K562 (cell line): ENCODE measurements around the gene CSRNP3. TPM values are rescaled to one million over a fixed set of nuclear protein-coding genes. Genes with fewer than 3 reads are reported as not detected.

Experiments
- ATAC-seq: fragments of 200-7000 bp; cut with Tn5 transposase; 3 replicates; pipeline ENCODE4 v1.9.1; 2020; ENCODE audit warnings: moderate library complexity
- BruUV-seq: library from RNA; stranded (reverse); fragments of 400-500 nt; replicated peaks from 2 replicates; lab custom pipeline; 2021; lab: Mats Ljungman, UMichigan
- CTCF ChIA-PET: fragments of 300-600 bp; formaldehyde crosslinking; extraction: SDS; loops from one replicate; lab custom pipeline; 2021; ENCODE audit warnings: low intra/inter-chr PET ratio; lab: Yijun Ruan, JAX
- POLR2A ChIA-PET: fragments of 300-600, 350-650 bp; sonication (Branson Sonifier 250); formaldehyde crosslinking; extraction: SDS; loops from one replicate; lab custom pipeline; 2021; ENCODE audit warnings: antibody characterized with exemption, inconsistent platforms; lab: Yijun Ruan, JAX
- DNase-seq, 4 experiments: peaks; one replicate each; pipeline versions ENCODE4 v3.0.0 to v3.0.0-alpha.2; 2011 to 2018; ENCODE audit warnings: low spot score in 3 of 4, mixed read lengths in 3 of 4; ENCODE audit errors: extremely low read depth in 1 of 4
- FAIRE-seq: peaks from 2 replicates; lab custom pipeline; 2011; peaks lifted over from hg19 to GRCh38; lab: Jason Lieb, UNC
- H2AFZ ChIP-seq: 2 replicates; pipeline ENCODE4 v1.6.0; 2011; ENCODE audit warnings: low read depth, low read length, control low read depth, inconsistent platforms
- H3K27ac ChIP-seq: fragments of 200-600 bp; 3 replicates; pipeline ENCODE4 v1.8.0; 2011; ENCODE audit warnings: low read depth, mild to moderate bottlenecking, control low read depth, inconsistent platforms, low read length, moderate library complexity, mixed read lengths; ENCODE audit errors: extremely low read depth
- H3K27me3 ChIP-seq, 2 experiments: fragments of 300-600 bp in 1 of 2; 2 replicates in 1 of 2; 3 replicates in 1 of 2; pipeline versions ENCODE4 v1.6.0 to v1.8.0; 2011; ENCODE audit warnings: inconsistent platforms in 2 of 2, low read length in 2 of 2, mild to moderate bottlenecking in 1 of 2, mixed read lengths in 1 of 2, moderate library complexity in 1 of 2; ENCODE audit not compliant: control insufficient read depth in 2 of 2, insufficient read depth in 2 of 2
- H3K36me3 ChIP-seq: fragments of 300-600 bp; 3 replicates; pipeline ENCODE4 v1.8.0; 2011; ENCODE audit warnings: mild to moderate bottlenecking, low read length, inconsistent platforms; ENCODE audit not compliant: control insufficient read depth, insufficient read depth
- H3K4me1 ChIP-seq, 2 experiments: fragments of 200-600 bp in 1 of 2; replicated peaks in 1 of 2; 2 replicates in 1 of 2; 3 replicates in 1 of 2; pipeline versions ENCODE4 v1.5.1 to v1.8.0; 2011; ENCODE audit warnings: inconsistent platforms in 2 of 2, low read length in 2 of 2, mild to moderate bottlenecking in 1 of 2, mixed read lengths in 1 of 2, moderate library complexity in 1 of 2; ENCODE audit not compliant: control insufficient read depth in 2 of 2, insufficient read depth in 2 of 2
- H3K4me2 ChIP-seq: 2 replicates; pipeline ENCODE4 v1.6.1; 2011; ENCODE audit warnings: low read length, control low read depth, inconsistent platforms, mixed read lengths; ENCODE audit not compliant: insufficient read depth
- H3K4me3 ChIP-seq: fragments of 200-600 bp; sonication (generic), shearing (Covaris generic); 2 replicates; pipeline ENCODE4 v1.5.1; 2016; ENCODE audit warnings: control low read depth, inconsistent platforms
- H3K79me2 ChIP-seq: fragments of 200-600 bp; 3 replicates; pipeline ENCODE4 v1.8.0; 2011; ENCODE audit warnings: low read length, inconsistent platforms; ENCODE audit not compliant: control insufficient read depth, insufficient read depth
- H3K9ac ChIP-seq, 2 experiments: 2 replicates each; pipeline versions ENCODE4 v1.6.0 to v1.6.1; 2011; ENCODE audit warnings: low read depth in 2 of 2, low read length in 2 of 2, control low read depth in 1 of 2, inconsistent platforms in 1 of 2, mild to moderate bottlenecking in 1 of 2, mixed read lengths in 1 of 2; ENCODE audit not compliant: insufficient read depth in 1 of 2
- H3K9me1 ChIP-seq: one replicate; pipeline ENCODE4 v1.6.0; 2011; ENCODE audit warnings: inconsistent platforms, mild to moderate bottlenecking, low read length, moderate library complexity; ENCODE audit not compliant: control insufficient read depth, insufficient read depth
- H3K9me3 ChIP-seq: replicated peaks from 2 replicates; pipeline ENCODE4 v1.5.1; 2011; ENCODE audit warnings: low read depth, low read length, inconsistent platforms; ENCODE audit not compliant: control insufficient read depth, insufficient read depth
- H4K20me1 ChIP-seq: replicated peaks from 2 replicates; pipeline ENCODE4 v1.6.1; 2011; ENCODE audit warnings: low read length, inconsistent platforms, mixed read lengths; ENCODE audit not compliant: control insufficient read depth, insufficient read depth
- FOXJ2 ChIP-seq: fragments of 200-800 bp; sonication (Bioruptor generic); IDR thresholded peaks from 2 replicates; pipeline ENCODE4 v1.6.1; 2016; ENCODE audit warnings: missing genetic modification characterization, missing compliant biosample characterization
- FOXO4 ChIP-seq: fragments of 450-650 bp; formaldehyde crosslinking; IDR thresholded peaks from 2 replicates; pipeline ENCODE4 v1.4.0; 2020; ENCODE audit warnings: mild to moderate bottlenecking, moderate library complexity
- MXI1 ChIP-seq: IDR thresholded peaks from 2 replicates; pipeline ENCODE4 v1.6.1; 2011; ENCODE audit warnings: low read depth, mild to moderate bottlenecking, improper control_type of control experiment, low read length
- TCF7 ChIP-seq: sonication (generic); IDR thresholded peaks from 2 replicates; pipeline ENCODE4 v1.6.1; 2016; ENCODE audit warnings: antibody characterized with exemption, borderline replicate concordance
- XRCC4 ChIP-seq: IDR thresholded peaks from one replicate; pipeline ENCODE4 v1.6.1; 2011; ENCODE audit not compliant: insufficient read depth, insufficient read length; ENCODE audit errors: extremely low read depth
- ZNF280A ChIP-seq: fragments of 450-650 bp; IDR thresholded peaks from 2 replicates; pipeline ENCODE4 v1.6.1; 2018; ENCODE audit warnings: mild to moderate bottlenecking, low read depth; ENCODE audit not compliant: partially characterized antibody
- ZNF79 ChIP-seq: fragments of 250-450 bp; sonication (Bioruptor Pico); IDR thresholded peaks from 2 replicates; pipeline ENCODE4 v1.4.0; 2020; ENCODE audit warnings: low read depth, mild to moderate bottlenecking, moderate library complexity
- WGBS: fragments of 100-300 bp; shearing (Covaris generic); methylation state at CpG from one replicate; pipeline ENCODE4 v1.1.6; 2016; ENCODE audit warnings: low coverage, mixed read lengths; ENCODE audit not compliant: insufficient coverage; ENCODE audit errors: missing lambda C conversion rate; 5-methylcytosine and 5-hydroxymethylcytosine counted together
- in situ Hi-C: fragments of 300-500 bp; cut with MboI; formaldehyde crosslinking; loops from 4 replicates; pipeline ENCODE4 v1.15.0; 2018; ENCODE audit warnings: inconsistent platforms, mixed read lengths
- intact Hi-C: fragments of 100-400 bp; cut with micrococcal nuclease; formaldehyde crosslinking; loops from 2 replicates; pipeline ENCODE4 v1.14.2; 2022
- polyA plus RNA-seq, 8 experiments: library from polyadenylated mRNA; depleted of rRNA in 4 of 8; stranded (reverse) in 5 of 8; unstranded in 3 of 8; fragments of >200 nt; fragmentation: Nextera tagmentation in 2 of 8; fragmentation: Illumina TruSeq in 1 of 8; extraction: Ambion mirVana in 2 of 8; extraction: Trizol in 1 of 8; gene quantifications; 2 replicates each; pipeline versions ENCODE4 v1.2.1 to v1.2.3, GENCODE V29; 2011 to 2014; ENCODE audit warnings: inconsistent platforms in 1 of 8, missing spikeins in 1 of 8
- total RNA-seq, 7 experiments: library from RNA; depleted of rRNA in 6 of 7; stranded (reverse); fragments of >200 nt in 6 of 7; fragmentation: Illumina TruSeq in 2 of 7; extraction: Trizol in 2 of 7; gene quantifications; 2 replicates each; pipeline versions ENCODE4 v1.2.1 to v1.2.3, GENCODE V29; 2011 to 2021; ENCODE audit warnings: low replicate concordance in 1 of 7

Gene CSRNP3
- total and polyA plus RNA-seq, 9 of the 15 experiments (the other 6 are each of a cell fraction or from before 2014, with no cell fraction given): not detected

- H3K9me3 ChIP-seq: no peaks in the 10 kb centered on the region; the same call in 1 of the 2 replicates
- ChIA-PET CTCF (no interaction called here), POLR2A (no interaction called here)
- H3K36me3 ChIP-seq: no peaks in the 10 kb centered on the region
- H2AFZ ChIP-seq: no peak overlapping the region
- no peaks in the 10 kb centered on the region for H3K4me1 ChIP-seq
- H3K4me3 ChIP-seq: no peak overlapping the region
- DNase-seq (no peak), ATAC-seq (no peak), FAIRE-seq (no peak)
- in situ Hi-C loops: no loop called here
- no peak overlapping the region for H3K9ac ChIP-seq
- H4K20me1 ChIP-seq: no peaks in the 10 kb centered on the region
- 0% methylated on average over 2 of the region's 2 CpGs for WGBS
- H3K4me2 ChIP-seq: no peak overlapping the region
- no peaks in the 10 kb centered on the region for H3K27me3 ChIP-seq
- BruUV-seq: no TSS peak
- H3K79me2 ChIP-seq: no peaks in the 10 kb centered on the region
- H3K9me1 ChIP-seq: no peaks in the 10 kb centered on the region
- TF ChIP-seq FOXO4 (no peak), XRCC4 (no peak), TCF7 (no peak), ZNF280A (no peak), FOXJ2 (tag) (no peak), MXI1 (no peak), ZNF79 (CRISPR knock-in tag) (no peak)
- intact Hi-C loops: no loop called here
- no peak overlapping the region for H3K27ac ChIP-seq
Measured at GRCh38 chr2:165666605-165667004, 197.1 kb downstream of the CSRNP3 start.
